Breast epithelium (tissue), 4 donors: ENCODE results near the gene MMAB. TPM values are rescaled to one million over a fixed set of nuclear protein-coding genes. Genes with fewer than 3 reads are reported as not detected.

Experiments used
- DNase-seq, 2 donors: peaks; one replicate each; pipeline ENCODE4 v3.0.0-alpha.2; 2019; ENCODE audit warnings: low spot score in 2 of 2
- H3K27ac ChIP-seq, 2 donors: fragments of 200-600 bp; sonication (generic) in 1 of 2; one replicate each; pipeline ENCODE4 v1.5.1; 2016 to 2019; ENCODE audit warnings: mild to moderate bottlenecking in 1 of 2
- H3K27me3 ChIP-seq, 2 donors: fragments of 200-600 bp; sonication (generic) in 1 of 2; one replicate each; pipeline versions ENCODE4 v1.5.1 to v1.6.0; 2017 to 2019; ENCODE audit warnings: control low read depth in 1 of 2, mild to moderate bottlenecking in 1 of 2
- H3K36me3 ChIP-seq: fragments of 200-600 bp; one replicate; pipeline ENCODE4 v1.5.1; 2019
- H3K4me1 ChIP-seq, 2 donors: fragments of 200-600 bp; sonication (generic); one replicate each; pipeline ENCODE4 v1.5.1; 2016 to 2019; ENCODE audit warnings: control low read depth in 1 of 2
- H3K4me3 ChIP-seq, 3 donors: fragments of 200-600 bp; sonication (generic); 1 replicate in 2 of 3; 2 replicates in 1 of 3; pipeline ENCODE4 v1.5.1; 2016 to 2019; ENCODE audit warnings: mild to moderate bottlenecking in 3 of 3, moderate library complexity in 2 of 3
- H3K9me3 ChIP-seq, 2 donors: fragments of 200-600 bp; sonication (generic) in 1 of 2; one replicate each; pipeline ENCODE4 v1.5.1; 2016 to 2019; ENCODE audit warnings: control low read depth in 1 of 2
- POLR2A ChIP-seq: fragments of 450-650 bp; IDR thresholded peaks from one replicate; pipeline ENCODE4 v1.6.1; 2016; ENCODE audit warnings: antibody characterized with exemption, mild to moderate bottlenecking, moderate library complexity
- POLR2AphosphoS5 ChIP-seq, 3 donors: sonication (generic); formaldehyde crosslinking; IDR thresholded peaks; one replicate each; pipeline ENCODE4 v1.6.1; 2017; ENCODE audit warnings: antibody characterized with exemption in 3 of 3
- intact Hi-C: fragments of 100-400 bp; cut with DNase I; formaldehyde crosslinking; loops from one replicate; pipeline ENCODE4 v1.15.1; 2023; ENCODE audit warnings: low total_unique reads
- total RNA-seq, 3 donors: library from RNA; depleted of rRNA; stranded (reverse); fragments of >200 nt; gene quantifications; one replicate each; pipeline ENCODE4 v1.1.0, GENCODE V29; 2016
- TF ChIP-seq, protein P1 (sequence below), 3 donors: fragments of 450-650 bp; IDR thresholded peaks; one replicate each; pipeline ENCODE4 v1.5.1; 2016 to 2017; ENCODE audit warnings: antibody characterized with exemption in 3 of 3, mild to moderate bottlenecking in 3 of 3, moderate library complexity in 3 of 3

Gene MMAB
- total RNA-seq, 3 donors from 2014 or later: 23.9 to 29.1 (median 28.6) TPM

GRCh38 chr12:109518820-109519665, 54.3 kb downstream of the MMAB start:
- Histone ChIP-seq H3K36me3 (peaks cover 12% of the 10 kb centered on the region), H3K9me3 (no peaks in the 10 kb centered on the region), H3K27ac (peak overlapping the region in 1 of 2 donors; percentile 68), H3K27me3 (no peaks in the 10 kb centered on the region), H3K4me1 (no peaks in the 10 kb centered on the region), H3K4me3 (no peak overlapping the region)
- intact Hi-C loops: no loop called here
- DNase-seq: peak in 1 of 2 donors; percentile 3
- TF ChIP-seq, protein P1, sequence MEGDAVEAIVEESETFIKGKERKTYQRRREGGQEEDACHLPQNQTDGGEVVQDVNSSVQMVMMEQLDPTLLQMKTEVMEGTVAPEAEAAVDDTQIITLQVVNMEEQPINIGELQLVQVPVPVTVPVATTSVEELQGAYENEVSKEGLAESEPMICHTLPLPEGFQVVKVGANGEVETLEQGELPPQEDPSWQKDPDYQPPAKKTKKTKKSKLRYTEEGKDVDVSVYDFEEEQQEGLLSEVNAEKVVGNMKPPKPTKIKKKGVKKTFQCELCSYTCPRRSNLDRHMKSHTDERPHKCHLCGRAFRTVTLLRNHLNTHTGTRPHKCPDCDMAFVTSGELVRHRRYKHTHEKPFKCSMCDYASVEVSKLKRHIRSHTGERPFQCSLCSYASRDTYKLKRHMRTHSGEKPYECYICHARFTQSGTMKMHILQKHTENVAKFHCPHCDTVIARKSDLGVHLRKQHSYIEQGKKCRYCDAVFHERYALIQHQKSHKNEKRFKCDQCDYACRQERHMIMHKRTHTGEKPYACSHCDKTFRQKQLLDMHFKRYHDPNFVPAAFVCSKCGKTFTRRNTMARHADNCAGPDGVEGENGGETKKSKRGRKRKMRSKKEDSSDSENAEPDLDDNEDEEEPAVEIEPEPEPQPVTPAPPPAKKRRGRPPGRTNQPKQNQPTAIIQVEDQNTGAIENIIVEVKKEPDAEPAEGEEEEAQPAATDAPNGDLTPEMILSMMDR (IDR thresholded peaks at IDR 0.05): peak in 2 of 3 donors; percentile 64 to 67
- no peak for TF ChIP-seq POLR2A

DNA sequence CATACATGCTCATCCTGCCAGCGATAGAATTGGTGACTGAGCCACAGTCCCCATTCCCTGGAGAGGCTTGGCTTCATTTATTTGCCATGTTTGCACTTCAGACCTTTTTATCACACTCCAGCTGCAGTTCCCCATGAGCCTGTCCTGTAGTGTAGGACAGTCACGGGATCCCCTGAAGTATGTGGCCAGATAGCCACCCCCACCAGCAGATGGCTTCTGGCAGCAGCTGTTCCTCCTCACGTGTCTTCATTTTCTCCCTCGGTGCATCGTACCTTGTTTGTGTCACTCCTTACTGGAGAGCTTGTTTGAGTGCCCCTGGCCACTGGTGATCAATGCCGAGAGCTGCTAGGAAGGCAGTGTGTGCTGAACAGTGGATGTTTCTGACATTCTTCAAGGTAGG, 55.7 kb downstream of the MMAB start:
- no peak for DNase-seq
- no peak overlapping the region for H3K4me3 ChIP-seq
- H3K9me3 ChIP-seq: no peaks in the 10 kb centered on the region
- TF ChIP-seq POLR2AphosphoS5 (IDR thresholded peaks at IDR 0.05) (no peak), POLR2A (no peak)
- TF ChIP-seq, protein P1 (IDR thresholded peaks at IDR 0.05): no peak
- no peaks in the 10 kb centered on the region for H3K4me1 ChIP-seq
- H3K27me3 ChIP-seq: no peaks in the 10 kb centered on the region
- H3K27ac ChIP-seq: no peak overlapping the region
- intact Hi-C loops: no loop called here
- H3K36me3 ChIP-seq: peaks cover 10% of the 10 kb centered on the region

DNA sequence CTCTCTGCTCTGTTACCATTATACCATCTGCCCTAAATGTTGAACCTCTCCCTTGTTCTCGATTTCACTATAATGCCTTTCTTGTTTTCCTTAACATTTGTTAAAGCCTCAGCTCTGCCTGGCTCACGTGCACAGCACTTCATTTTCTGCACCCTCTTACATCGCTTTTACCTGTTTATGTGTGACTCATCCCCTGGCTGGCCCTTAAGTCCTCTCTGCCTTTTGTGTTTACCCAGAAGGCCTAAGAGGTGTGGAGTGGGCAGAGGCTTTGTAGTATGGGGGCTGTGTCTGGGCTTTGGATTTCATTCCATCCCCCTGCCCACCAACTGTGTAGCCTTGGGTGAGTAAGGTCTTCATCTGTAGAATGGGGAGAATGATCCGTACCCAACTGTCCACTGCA, 59.3 kb downstream of the MMAB start:
- H3K27ac ChIP-seq: no peak overlapping the region
- intact Hi-C loops: loop anchor here (2.0 to 5.0 kb wide), 2 partner anchors 71 to 263 kb away; no protein-coding TSS in a partner anchor
- H3K36me3 ChIP-seq: peaks cover 10% of the 10 kb centered on the region
- TF ChIP-seq POLR2AphosphoS5 (IDR thresholded peaks at IDR 0.05) (no peak), POLR2A (no peak)
- TF ChIP-seq, protein P1 (IDR thresholded peaks at IDR 0.05): no peak
- no peaks in the 10 kb centered on the region for H3K27me3 ChIP-seq
- no peaks in the 10 kb centered on the region for H3K4me1 ChIP-seq
- DNase-seq: no peak
- H3K4me3 ChIP-seq: no peak overlapping the region
- no peaks in the 10 kb centered on the region for H3K9me3 ChIP-seq

DNA sequence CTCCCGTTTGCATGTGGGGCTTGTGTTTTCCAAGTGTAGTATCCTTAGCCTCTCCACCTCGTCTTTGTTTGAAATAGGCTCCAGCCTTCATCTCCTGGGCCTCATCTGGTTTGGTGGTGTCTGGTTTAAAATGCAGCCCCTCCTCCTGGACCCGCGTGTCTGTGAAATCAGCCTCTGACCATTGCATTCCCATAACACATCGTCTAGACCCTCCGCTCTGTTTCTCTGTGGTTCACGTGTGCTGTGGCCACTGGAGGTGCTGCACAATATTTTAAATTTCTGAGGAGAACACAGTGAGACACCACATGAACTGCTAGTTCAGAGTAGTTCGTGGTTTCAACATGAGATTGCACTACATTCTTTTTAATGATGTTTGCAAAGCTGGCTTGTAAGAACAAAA, 60.3 kb downstream of the MMAB start:
- no peak for DNase-seq
- no peaks in the 10 kb centered on the region for H3K9me3 ChIP-seq
- H3K4me1 ChIP-seq: no peaks in the 10 kb centered on the region
- intact Hi-C loops: loop anchor here (2.0 to 5.0 kb wide), 2 partner anchors 70 to 264 kb away; no protein-coding TSS in a partner anchor
- H3K4me3 ChIP-seq: no peak overlapping the region
- TF ChIP-seq, protein P1 (IDR thresholded peaks at IDR 0.05): no peak
- TF ChIP-seq POLR2A (no peak), POLR2AphosphoS5 (IDR thresholded peaks at IDR 0.05) (no peak)
- H3K27ac ChIP-seq: no peak overlapping the region
- no peaks in the 10 kb centered on the region for H3K27me3 ChIP-seq
- peaks cover 12% of the 10 kb centered on the region for H3K36me3 ChIP-seq

- no peaks in the 10 kb centered on the region for H3K9me3 ChIP-seq
- TF ChIP-seq POLR2A (no peak), POLR2AphosphoS5 (IDR thresholded peaks at IDR 0.05) (no peak)
- TF ChIP-seq, protein P1 (IDR thresholded peaks at IDR 0.05): no peak
- no peak for DNase-seq
- H3K36me3 ChIP-seq: peaks cover 16% of the 10 kb centered on the region
- no peaks in the 10 kb centered on the region for H3K4me1 ChIP-seq
- intact Hi-C loops: loop anchor here (2.0 to 5.0 kb wide), 2 partner anchors 70 to 265 kb away; no protein-coding TSS in a partner anchor
- H3K27me3 ChIP-seq: no peaks in the 10 kb centered on the region
- H3K4me3 ChIP-seq: no peak overlapping the region
- H3K27ac ChIP-seq: no peak overlapping the region
Measured at GRCh38 chr12:109512608-109513007, 60.7 kb downstream of the MMAB start.
